Astrocyte (in vitro differentiated cells and primary cell): Measurements from ENCODE around the gene PAPSS1. TPM values are rescaled to one million over a fixed set of nuclear protein-coding genes. Genes with fewer than 3 reads are reported as not detected.

ENCODE experiments used
- DNase-seq: peaks from one replicate; pipeline ENCODE4 v3.0.0-alpha.2; 2010; ENCODE audit warnings: low read depth
- FAIRE-seq: peaks from 2 replicates; lab custom pipeline; 2011; peaks lifted over from hg19 to GRCh38; lab: Jason Lieb, UNC
- H2AFZ ChIP-seq: 2 replicates; pipeline ENCODE4 v1.6.0; 2012; ENCODE audit warnings: low read depth, low read length, inconsistent platforms
- H3K27ac ChIP-seq: 2 replicates; pipeline ENCODE4 v1.5.1; 2011; ENCODE audit warnings: low read depth, low read length, inconsistent platforms
- H3K27me3 ChIP-seq: 2 replicates; pipeline ENCODE4 v1.6.0; 2011; ENCODE audit warnings: low read length, inconsistent platforms; ENCODE audit not compliant: insufficient read depth
- H3K36me3 ChIP-seq: 2 replicates; pipeline ENCODE4 v1.5.1; 2011; ENCODE audit warnings: low read length, inconsistent platforms; ENCODE audit not compliant: insufficient read depth
- H3K4me1 ChIP-seq: 2 replicates; pipeline ENCODE4 v1.5.1; 2011; ENCODE audit warnings: low read length, inconsistent platforms; ENCODE audit not compliant: insufficient read depth
- H3K4me2 ChIP-seq: 2 replicates; pipeline ENCODE4 v1.6.0; 2012; ENCODE audit warnings: low read length, inconsistent platforms
- H3K4me3 ChIP-seq: 2 replicates; pipeline ENCODE4 v1.5.1; 2011; ENCODE audit warnings: low read depth, mild to moderate bottlenecking, low read length, inconsistent platforms; ENCODE audit not compliant: insufficient read depth
- H3K79me2 ChIP-seq: 2 replicates; pipeline ENCODE4 v1.6.0; 2012; ENCODE audit warnings: mild to moderate bottlenecking, low read length, inconsistent platforms; ENCODE audit not compliant: insufficient read depth
- H3K9ac ChIP-seq: 2 replicates; pipeline ENCODE4 v1.6.0; 2012; ENCODE audit warnings: mild to moderate bottlenecking, low read length, inconsistent platforms
- H3K9me3 ChIP-seq: 2 replicates; pipeline ENCODE4 v1.5.1; 2012; ENCODE audit warnings: low read depth, mild to moderate bottlenecking, low read length, inconsistent platforms; ENCODE audit not compliant: insufficient read depth
- H4K20me1 ChIP-seq: 2 replicates; pipeline ENCODE4 v1.6.0; 2012; ENCODE audit warnings: low read length, inconsistent platforms; ENCODE audit not compliant: insufficient read depth
- H3K27ac Mint-ChIP-seq: one replicate; pipeline ENCODE4 v1.8.0; 2021; ENCODE audit warnings: mild to moderate bottlenecking, mixed read lengths; ENCODE audit not compliant: unreplicated experiment
- H3K27me3 Mint-ChIP-seq: one replicate; pipeline ENCODE4 v1.8.0; 2021; ENCODE audit warnings: low read depth, mixed read lengths; ENCODE audit not compliant: unreplicated experiment
- H3K36me3 Mint-ChIP-seq: one replicate; pipeline ENCODE4 v1.8.0; 2021; ENCODE audit warnings: low read depth, mixed read lengths; ENCODE audit not compliant: unreplicated experiment
- H3K4me1 Mint-ChIP-seq: one replicate; pipeline ENCODE4 v1.8.0; 2021; ENCODE audit warnings: low read depth, mixed read lengths; ENCODE audit not compliant: unreplicated experiment
- H3K4me3 Mint-ChIP-seq: one replicate; pipeline ENCODE4 v1.8.0; 2021; ENCODE audit warnings: mild to moderate bottlenecking, moderate library complexity, mixed read lengths; ENCODE audit not compliant: unreplicated experiment
- H3K9me3 Mint-ChIP-seq: one replicate; pipeline ENCODE4 v1.8.0; 2021; ENCODE audit warnings: mild to moderate bottlenecking, mixed read lengths; ENCODE audit not compliant: unreplicated experiment
- CTCF ChIP-seq: IDR thresholded peaks from 2 replicates; pipeline ENCODE4 v1.5.1; 2011; ENCODE audit warnings: low read depth, mild to moderate bottlenecking, inconsistent platforms, low read length, moderate library complexity; ENCODE audit not compliant: insufficient read depth
- EZH2 ChIP-seq: IDR thresholded peaks from 2 replicates; pipeline ENCODE4 v1.6.1; 2012; ENCODE audit warnings: mild to moderate bottlenecking, low read length, inconsistent platforms; ENCODE audit not compliant: insufficient read depth
- total RNA-seq: library from RNA; stranded (reverse); gene quantifications from 2 replicates; pipeline ENCODE4 v1.2.1, GENCODE V29; 2021

PAPSS1 gene
- total RNA-seq, 1 donor from 2014 or later: 102 TPM

GRCh38 chr4:107665001-107665400 is 55.0 kb downstream of the PAPSS1 start:
- H3K27ac Mint-ChIP-seq: peak overlapping the region; percentile 73

GRCh38 chr4:107658400-107659336 is 61.4 kb downstream of the PAPSS1 start:
- no peaks in the 10 kb centered on the region for H3K27me3 Mint-ChIP-seq

More at GRCh38 chr4:107665001-107665400, 55.0 kb downstream of the PAPSS1 start:
- Histone ChIP-seq H3K9me3 (no peaks in the 10 kb centered on the region), H3K36me3 (no peaks in the 10 kb centered on the region), H4K20me1 (peaks cover 18% of the 10 kb centered on the region), H3K79me2 (no peaks in the 10 kb centered on the region), H3K27me3 (no peaks in the 10 kb centered on the region), H3K9ac (no peak overlapping the region), H3K4me1 (peaks cover 6% of the 10 kb centered on the region), H2AFZ (no peak overlapping the region), H3K27ac (no peak overlapping the region), H3K4me3 (no peak overlapping the region), H3K4me2 (peak overlapping the region; percentile 43)
- peak; percentile 52 for DNase-seq
- Mint-ChIP-seq H3K36me3 (peaks cover 1% of the 10 kb centered on the region), H3K4me3 (no peak overlapping the region), H3K27me3 (no peaks in the 10 kb centered on the region), H3K4me1 (peaks cover 18% of the 10 kb centered on the region), H3K9me3 (no peaks in the 10 kb centered on the region)
- no peak for TF ChIP-seq CTCF
- no peak for TF ChIP-seq EZH2
- FAIRE-seq: peak; percentile 73

More at GRCh38 chr4:107658400-107659336, 61.4 kb downstream of the PAPSS1 start:
- Histone ChIP-seq H3K27me3 (no peaks in the 10 kb centered on the region), H3K36me3 (no peaks in the 10 kb centered on the region), H3K4me3 (no peak overlapping the region), H3K4me2 (no peak overlapping the region), H3K9ac (no peak overlapping the region), H3K9me3 (no peaks in the 10 kb centered on the region), H3K79me2 (no peaks in the 10 kb centered on the region), H3K4me1 (no peaks in the 10 kb centered on the region), H2AFZ (no peak overlapping the region), H4K20me1 (peaks cover 3% of the 10 kb centered on the region), H3K27ac (no peak overlapping the region)
- no peak for FAIRE-seq
- Mint-ChIP-seq H3K27ac (no peak overlapping the region), H3K4me3 (no peak overlapping the region), H3K36me3 (no peaks in the 10 kb centered on the region), H3K4me1 (peaks cover 6% of the 10 kb centered on the region), H3K9me3 (no peaks in the 10 kb centered on the region)
- TF ChIP-seq CTCF (no peak), EZH2 (no peak)
- DNase-seq: no peak
